HG03565 (cell line): ENCODE data around the gene FLNA.
A peak's percentile ranks its signal among the peaks of the same experiment; 100 is the strongest.
"Not testable (repeated sequence)": the region's sequence is repeated elsewhere in the genome, so short reads cannot be mapped to it uniquely, and the experiment has no call there.

ENCODE experiments used
- ATAC-seq: cut with Tn5 transposase; IDR thresholded peaks from one replicate; pipeline ENCODE4 v1.9.1; 2021; ENCODE audit warnings: mild to moderate bottlenecking, moderate library complexity; ENCODE audit not compliant: unreplicated experiment

The FLNA gene, protein sequence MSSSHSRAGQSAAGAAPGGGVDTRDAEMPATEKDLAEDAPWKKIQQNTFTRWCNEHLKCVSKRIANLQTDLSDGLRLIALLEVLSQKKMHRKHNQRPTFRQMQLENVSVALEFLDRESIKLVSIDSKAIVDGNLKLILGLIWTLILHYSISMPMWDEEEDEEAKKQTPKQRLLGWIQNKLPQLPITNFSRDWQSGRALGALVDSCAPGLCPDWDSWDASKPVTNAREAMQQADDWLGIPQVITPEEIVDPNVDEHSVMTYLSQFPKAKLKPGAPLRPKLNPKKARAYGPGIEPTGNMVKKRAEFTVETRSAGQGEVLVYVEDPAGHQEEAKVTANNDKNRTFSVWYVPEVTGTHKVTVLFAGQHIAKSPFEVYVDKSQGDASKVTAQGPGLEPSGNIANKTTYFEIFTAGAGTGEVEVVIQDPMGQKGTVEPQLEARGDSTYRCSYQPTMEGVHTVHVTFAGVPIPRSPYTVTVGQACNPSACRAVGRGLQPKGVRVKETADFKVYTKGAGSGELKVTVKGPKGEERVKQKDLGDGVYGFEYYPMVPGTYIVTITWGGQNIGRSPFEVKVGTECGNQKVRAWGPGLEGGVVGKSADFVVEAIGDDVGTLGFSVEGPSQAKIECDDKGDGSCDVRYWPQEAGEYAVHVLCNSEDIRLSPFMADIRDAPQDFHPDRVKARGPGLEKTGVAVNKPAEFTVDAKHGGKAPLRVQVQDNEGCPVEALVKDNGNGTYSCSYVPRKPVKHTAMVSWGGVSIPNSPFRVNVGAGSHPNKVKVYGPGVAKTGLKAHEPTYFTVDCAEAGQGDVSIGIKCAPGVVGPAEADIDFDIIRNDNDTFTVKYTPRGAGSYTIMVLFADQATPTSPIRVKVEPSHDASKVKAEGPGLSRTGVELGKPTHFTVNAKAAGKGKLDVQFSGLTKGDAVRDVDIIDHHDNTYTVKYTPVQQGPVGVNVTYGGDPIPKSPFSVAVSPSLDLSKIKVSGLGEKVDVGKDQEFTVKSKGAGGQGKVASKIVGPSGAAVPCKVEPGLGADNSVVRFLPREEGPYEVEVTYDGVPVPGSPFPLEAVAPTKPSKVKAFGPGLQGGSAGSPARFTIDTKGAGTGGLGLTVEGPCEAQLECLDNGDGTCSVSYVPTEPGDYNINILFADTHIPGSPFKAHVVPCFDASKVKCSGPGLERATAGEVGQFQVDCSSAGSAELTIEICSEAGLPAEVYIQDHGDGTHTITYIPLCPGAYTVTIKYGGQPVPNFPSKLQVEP (N-terminal part only)

DNA sequence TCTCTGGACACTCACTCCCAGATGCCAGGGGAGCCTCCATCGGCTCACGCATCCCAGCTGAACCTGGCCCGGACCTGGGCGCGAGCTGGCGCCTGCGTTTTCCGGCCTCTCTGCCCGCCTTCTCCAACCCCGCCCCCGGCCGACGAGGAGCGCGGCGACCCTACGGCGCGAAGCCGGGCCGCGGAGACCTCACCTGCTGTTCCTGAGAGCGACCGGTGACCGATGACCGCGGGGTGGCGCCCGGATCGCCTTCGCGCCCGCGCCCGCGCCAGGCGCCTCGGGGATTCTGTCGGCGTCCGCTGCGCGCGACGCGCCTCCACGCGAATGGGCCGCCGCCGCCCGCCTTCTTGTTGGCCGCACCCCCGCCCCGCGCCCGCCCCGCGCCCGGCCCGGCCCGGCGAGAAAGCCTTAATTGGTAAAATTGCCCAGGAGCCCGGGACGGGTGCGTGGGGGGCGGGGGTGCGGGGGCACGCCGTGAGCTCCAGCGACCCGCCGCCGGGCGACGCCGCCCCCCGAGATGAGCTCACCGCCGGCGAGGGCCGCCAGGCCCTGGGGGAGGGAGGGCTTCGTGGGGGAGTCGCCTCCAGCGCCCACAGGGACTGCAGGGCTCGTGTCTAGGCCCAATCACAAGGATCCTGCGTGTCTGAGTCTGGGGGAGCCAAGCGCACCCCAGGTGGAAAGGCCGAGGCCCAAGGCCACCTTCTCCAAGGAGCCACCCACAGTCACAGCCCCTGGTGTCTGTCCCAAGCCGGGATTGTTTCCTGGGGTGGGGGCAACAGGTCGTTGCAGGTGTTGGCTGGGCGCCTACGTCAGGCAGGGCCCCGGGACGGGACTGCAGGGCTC is at the start of gene FLNA:
TSS of gene FLNA (minus strand) at position 322 of the 843 bp plus-strand sequence. CDS start 3,389 bp downstream, outside the sequence.
- ATAC-seq, result no peak

DNA sequence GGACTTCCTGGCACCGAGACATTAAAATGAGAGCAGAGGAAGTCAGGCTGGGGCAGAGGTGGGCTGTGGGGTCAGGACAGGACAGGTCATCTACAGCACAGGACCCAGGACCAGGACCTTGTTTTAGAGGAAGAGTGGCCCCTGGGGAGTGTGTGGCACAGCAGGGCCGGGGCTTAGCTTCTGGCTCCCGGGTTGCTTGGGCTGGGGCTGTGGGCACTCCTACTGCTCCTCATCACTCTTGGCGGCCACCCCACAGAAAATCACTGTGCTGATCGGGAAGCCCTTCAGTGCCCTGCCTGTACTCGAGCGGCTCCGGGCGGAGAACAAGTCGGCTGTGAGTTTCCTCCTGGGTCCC is 45.9 kb upstream of the FLNA start:
- ATAC-seq, result no peak

DNA sequence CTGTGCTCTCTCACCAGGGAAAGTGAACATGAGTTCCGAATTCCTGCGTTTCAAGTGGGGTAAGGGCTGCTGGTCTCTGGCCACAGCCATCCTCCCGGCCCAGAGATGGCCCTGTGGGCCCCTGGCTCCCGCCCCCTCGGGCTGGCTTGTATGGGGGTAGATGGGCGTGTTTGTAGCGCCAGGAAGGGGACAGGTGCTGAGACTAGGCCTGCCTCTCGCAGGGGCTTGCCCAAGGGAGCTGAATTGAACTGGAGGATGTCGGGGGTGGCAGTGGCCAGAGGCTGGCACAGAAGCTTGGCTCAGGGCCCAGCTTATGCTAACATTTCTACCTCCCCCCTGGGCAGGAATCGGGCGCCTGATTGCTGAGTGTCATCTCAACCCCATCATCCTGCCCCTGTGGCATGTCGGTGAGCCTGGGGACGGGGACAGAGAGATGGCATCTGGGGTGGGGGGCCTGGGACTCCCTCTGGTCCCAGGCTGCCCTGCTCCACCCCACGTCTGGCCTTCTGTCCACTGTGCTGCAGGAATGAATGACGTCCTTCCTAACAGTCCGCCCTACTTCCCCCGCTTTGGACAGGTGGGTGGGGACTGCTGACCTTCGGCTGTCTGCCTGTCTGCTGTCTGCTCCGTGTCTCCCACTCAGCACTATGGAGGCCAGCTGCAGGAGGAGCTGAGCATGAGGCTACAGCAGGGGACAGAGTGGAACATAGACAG is 45.4 kb upstream of the FLNA start:
- no peak for ATAC-seq

DNA sequence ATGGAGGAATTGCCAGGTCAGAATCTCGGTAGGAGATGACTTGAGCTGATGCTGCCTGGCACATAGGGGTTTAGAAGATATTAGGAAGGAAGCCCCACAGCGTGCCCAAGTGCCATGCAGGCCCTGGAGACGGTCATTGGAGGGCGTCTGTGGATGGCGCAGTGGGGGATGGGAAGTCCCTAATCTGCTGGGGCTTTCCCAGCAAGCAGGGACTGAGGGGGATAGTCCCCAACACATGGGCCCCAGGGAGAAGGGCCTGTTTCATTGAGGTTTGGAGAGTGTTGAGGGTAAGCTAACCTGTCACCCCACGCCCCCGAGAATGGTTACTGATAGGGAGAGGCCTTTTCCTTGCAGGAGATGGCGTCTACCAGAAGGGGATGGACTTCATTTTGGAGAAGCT is 44.8 kb upstream of the FLNA start:
- ATAC-seq, result no peak

DNA sequence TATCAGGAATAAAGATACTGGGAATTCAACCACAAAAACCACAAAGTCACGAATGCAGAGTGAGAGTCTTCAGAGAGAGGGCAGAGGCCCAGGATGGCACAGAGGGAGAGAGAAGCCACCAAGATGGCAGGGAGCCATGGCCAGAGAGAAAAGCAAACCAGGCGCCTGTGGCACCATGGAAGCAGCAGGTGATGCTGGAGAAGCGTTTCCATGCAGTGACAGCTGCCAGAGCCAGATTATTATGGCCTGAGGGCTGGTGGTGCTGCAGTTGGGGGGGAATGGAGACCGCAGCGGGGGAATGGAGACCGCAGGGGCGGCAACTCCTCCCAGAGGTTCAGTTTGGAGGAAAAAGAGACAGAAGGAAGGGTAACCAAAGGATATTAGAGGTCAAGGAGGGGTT is 42.7 kb upstream of the FLNA start:
- no peak for ATAC-seq

DNA sequence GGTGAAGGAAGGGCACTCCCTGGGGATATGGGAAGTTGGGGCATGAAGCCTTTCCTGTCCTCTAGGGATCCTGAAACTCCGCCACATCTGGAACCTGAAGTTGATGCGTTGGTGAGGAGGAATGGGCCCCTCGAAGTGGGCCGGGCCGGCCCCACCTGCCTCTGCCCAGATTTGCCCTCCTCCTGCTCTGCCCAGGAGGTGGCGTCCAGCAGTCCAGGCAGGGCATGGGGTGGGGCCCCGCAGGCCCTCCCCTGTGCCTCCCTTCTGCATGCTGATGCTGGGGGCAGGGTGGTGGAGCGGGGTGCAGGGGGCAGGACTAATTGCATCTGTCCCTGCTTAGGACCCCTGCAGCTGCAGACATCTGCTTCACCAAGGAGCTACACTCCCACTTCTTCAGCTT is 38.7 kb upstream of the FLNA start:
- ATAC-seq, result no peak

DNA sequence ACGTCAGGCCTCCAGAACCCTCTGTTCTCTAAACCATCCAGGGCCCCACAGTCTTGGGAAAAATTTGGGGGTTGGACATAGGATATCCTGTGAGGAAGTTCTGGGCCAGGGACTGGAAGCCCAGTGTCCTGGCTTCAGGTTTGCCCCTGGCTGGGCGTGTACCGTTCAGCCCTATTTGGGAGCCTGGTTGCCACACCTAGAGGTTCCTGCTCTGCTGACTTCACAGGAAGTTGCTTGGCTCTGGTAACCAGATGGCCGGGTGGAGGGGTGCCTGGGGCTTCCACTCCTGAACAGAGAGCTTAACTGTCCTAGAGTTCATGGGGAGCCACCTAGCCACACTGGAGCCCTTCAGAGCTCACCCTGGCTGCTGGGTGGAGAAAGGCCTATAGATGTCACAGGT is 38.0 kb upstream of the FLNA start:
- ATAC-seq, result no peak

DNA sequence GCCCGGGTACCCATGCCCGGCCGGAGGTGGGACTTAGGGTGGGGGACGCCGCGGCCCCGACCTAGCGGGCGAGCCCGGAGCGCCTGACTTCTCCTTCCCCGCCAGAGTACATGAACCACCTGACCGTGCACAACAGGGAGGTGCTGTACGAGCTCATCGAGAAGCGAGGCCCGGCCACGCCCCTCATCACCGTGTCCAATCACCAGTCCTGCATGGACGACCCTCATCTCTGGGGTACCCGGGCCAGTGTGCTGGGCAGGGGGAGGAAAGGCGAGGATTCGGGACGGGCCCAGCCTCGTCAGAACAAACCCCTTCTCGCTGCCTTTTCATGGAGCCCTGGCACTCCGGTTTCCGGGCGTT is 37.5 kb upstream of the FLNA start:
- ATAC-seq, result peak; percentile 37

DNA sequence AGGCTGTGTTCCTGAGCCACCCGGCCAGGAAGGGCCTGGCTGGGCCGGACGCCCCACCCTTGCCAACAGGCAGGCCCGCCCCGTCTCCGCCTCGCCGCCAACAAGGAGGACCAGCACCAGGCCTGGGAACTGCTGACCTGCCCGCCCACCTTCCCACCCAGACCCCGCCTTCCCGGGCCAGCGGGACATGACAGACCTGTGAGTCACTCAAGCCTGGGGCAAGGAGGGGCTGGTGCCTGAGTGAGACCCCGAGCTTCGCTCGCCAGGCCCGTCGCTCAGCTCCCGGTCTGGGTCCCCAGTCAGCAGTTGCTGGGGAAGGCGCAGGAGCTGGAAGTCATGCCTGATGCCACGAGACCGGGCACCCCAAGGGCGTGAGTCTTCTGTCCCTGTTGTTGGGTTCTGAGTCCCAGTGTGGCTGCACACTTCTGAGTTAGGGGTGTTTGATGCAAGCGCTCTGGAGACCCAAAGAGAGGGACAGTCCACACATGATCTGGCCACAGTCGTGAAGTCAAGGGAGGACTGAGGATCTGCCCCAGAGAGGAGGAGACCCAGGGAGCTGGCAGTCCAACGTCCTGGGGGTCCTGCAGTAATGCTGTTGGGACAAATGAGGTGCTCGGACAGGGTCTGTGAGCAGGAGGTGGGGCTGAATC is 34.9 kb upstream of the FLNA start, which contains the start of gene DNASE1L1:
TSS of gene DNASE1L1 (minus strand) at position 33 of the 650 bp plus-strand sequence. CDS start 3,686 bp downstream, outside the sequence.
- ATAC-seq, result no peak

DNA sequence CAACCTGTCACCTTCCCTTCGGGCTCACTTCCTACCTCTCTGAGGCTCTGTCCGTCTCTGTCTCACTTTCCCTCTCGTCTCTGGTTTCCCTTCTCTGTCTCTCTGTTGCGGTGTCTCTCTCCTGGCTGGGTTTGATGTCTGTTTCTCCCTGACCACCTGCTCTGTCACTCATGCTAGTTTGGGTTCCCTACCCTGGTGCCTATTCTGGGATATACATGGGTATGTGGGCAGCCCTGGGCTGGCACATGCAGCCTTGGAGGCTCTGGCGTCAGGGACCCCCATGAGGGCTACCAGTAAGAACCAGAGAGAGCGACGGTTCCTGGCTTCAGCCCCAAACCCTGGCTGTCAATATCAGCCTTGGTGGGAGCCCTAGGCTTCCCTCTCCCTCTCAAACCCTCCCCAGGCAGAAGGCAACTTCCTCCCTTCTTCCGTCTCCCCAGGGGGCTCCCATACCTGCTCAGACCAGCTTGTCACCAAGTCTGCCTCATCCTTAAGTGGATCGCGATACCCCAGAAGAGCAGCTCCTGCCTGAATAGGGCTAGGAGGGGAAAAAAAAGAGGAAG is 34.3 kb upstream of the FLNA start:
- no peak for ATAC-seq

DNA sequence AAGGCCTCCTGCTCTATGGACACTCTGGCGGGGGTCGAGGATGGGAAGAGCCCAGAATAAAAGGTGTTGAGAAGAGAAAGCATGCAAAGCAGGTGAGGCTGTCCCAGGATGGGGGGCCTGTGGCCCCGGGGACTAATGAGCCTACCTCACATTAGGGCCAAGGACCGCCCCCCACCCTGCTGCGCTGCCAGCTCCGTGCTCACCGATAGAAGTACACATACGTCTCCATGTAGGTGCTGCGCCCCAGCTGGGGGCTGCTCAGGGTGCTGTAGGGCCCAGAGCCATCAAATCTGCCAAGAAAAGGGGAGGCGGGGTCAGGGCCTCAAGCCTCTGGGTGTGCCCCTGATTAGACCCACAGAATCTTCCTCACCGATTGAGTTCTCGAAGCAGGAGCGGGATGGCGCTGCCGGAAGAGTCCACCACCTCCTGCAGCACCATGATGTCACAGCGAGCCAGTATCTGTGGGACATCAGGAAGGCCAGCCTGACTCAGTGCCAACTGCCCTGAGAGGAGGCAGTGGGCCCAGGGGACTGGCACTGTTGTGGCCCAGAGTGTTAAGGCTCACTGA is 30.3 kb upstream of the FLNA start:
- ATAC-seq, result no peak

DNA sequence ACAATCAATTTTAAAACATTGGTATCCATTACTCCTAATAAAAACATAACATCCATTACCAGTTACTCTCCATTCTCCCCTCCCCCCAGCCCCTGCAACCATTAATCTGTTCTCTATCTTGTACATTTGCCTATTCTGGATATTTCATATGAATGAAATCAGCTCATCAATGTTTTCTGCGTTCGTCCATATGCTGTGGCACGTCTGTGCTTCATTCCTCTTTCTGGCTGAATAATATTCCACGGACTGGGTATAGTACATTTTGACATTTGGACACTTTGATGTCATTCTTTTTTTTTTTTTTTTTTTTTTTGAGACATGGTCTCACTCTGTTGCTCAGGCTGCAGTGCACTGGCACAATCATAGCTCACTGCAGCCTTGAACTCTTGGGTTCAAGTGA is 29.4 kb upstream of the FLNA start:
- no peak for ATAC-seq

DNA sequence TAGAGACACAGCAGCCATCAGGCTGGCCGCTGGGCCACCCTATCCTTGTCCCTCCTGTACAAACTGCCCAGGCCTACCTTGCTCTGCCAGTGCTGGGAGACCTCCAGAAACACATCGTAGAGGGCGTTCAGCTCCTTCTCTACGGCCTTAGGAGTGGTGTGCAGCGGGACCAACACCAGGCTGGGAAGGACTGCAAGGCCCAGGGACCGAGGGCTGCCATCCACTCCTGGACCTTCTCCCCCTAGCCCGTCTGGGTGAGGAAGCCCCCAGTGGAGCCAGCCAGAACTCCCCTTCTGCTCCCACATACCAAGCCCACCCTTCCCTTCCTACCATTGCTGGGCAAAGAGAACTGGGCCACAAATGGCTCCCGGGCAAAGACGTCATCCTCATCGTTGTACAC is 28.8 kb upstream of the FLNA start:
- ATAC-seq, result no peak

DNA sequence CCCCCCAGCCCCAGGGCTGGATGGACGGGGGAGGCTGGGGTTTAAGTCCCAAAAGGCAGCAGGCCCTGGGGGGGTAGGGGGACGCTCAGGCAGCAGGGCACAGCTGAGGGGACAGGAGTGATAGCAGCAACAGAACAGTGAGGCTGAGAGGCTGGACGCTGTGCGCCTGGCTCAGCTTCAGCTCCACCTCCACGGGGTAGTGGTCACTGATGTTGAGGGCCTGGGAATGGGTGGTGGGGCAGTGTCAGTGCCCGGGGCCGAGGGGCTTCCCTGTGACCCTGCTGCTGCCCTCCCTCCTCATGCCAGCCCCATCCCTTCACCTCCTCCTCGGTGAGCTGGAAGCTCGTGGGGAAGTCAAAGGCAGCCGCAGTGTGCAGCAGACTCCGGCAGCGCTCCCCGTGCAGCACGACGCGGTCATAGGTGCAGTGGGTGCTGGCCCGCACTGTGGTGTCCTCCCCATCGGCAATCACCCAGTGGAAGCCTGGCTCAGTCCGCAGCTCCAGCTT is 28.2 kb upstream of the FLNA start:
- ATAC-seq, result no peak

DNA sequence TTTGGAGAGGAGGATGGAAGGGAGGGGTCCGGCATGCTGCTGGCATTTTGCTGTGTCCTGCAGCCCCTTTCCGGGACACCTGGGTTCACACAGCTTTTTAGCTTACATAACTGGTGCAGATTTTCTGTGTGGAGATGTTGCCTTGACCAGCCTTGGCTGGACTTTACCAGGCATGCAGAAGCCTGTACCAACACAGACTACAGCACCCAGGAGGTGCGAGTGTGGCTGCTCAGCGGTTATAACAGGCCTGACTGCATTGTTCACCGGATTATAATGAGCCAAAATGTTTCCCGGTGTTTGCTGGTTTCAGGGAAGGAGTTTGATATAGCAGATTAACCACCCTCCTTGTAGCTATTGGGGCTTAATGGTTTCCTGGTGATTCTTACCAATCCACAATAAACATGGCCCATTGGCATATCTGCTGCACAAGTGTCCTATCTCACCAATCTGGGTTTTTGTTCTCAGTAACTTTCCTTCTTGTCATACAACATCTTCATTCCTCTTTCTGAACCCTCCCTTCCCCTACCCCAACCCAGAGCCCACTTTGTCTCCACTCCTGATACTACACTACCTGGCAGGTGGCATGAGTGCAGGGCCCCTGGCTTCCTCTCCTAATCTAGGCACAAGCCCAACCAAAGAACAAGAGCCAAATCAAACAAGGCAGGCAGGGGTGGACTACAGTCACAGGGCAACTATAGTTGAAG is 27.6 kb upstream of the FLNA start:
- no peak for ATAC-seq

DNA sequence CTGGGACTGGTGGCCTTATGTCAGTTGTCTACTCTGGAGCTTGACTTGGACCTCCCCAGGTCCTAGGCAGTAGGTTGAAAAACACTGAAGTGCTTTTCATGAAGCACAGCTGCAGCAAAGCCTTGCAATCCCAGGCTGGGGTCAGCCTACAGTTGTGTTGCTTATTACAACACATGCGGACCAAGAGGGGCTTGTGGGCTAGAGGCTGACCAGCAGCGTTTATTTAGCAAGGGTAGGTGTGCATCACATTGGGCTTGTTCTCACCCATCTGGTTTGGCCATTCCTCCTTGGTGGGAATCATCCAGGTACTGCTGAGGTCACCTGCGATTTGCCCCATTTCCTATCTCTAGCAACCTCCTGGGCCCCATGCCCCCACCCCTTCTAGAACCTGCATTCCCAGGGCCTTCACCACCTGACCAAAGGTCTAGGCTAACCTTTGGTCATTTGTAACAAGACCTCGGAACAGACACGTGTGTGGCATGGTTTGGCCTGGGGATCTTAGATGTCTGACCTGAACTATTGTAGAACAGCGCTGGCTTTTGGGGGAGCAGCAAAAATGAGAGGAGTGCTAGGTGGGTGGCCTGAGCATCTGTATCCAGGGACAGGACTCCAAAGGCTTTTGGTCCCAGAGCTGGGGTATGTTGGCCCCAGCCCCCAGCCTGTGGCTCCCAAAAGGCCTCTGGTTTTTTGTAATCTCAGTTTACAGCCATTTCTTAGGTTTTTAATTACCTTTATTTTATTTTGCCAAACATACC is 26.8 kb upstream of the FLNA start:
- no peak for ATAC-seq

DNA sequence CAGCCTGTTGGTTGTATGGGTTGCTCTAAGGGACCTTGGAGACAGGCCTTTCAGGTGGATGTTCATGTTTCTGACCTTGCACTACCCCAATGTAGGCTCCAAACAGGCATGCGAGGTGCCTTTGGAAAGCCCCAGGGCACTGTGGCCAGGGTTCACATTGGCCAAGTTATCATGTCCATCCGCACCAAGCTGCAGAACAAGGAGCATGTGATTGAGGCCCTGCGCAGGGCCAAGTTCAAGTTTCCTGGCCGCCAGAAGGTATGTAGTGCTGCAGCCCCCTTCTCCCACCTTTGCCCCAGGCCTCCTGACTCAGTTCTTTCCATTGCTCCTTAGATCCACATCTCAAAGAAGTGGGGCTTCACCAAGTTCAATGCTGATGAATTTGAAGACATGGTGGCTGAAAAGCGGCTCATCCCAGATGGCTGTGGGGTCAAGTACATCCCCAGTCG is 26.0 kb upstream of the FLNA start:
- not testable (repeated sequence) for ATAC-seq
